HEK293T (cell line): Measurements from ENCODE around the gene CHST7.

Experiments
- CTCF ChIA-PET: fragments of 350-600 bp; formaldehyde crosslinking; extraction: SDS; loops from one replicate; lab custom pipeline; 2021; ENCODE audit warnings: antibody characterized with exemption, inconsistent platforms; lab: Yijun Ruan, JAX
- POLR2A ChIA-PET: fragments of 350-600 bp; formaldehyde crosslinking; extraction: SDS; loops from one replicate; lab custom pipeline; 2020; ENCODE audit warnings: antibody characterized with exemption, inconsistent platforms; lab: Yijun Ruan, JAX
- DNase-seq: peaks from one replicate; pipeline ENCODE4 v3.0.0; 2012; ENCODE audit warnings: mixed read lengths; ENCODE audit errors: extremely low spot score
- ARNT ChIP-seq: fragments of 450-650 bp; IDR thresholded peaks from 2 replicates; pipeline ENCODE4 v1.6.1; 2017; ENCODE audit warnings: mild to moderate bottlenecking
- BHLHE40 ChIP-seq: fragments of 450-650 bp; IDR thresholded peaks from 2 replicates; pipeline ENCODE4 v1.6.1; 2016; ENCODE audit warnings: mild to moderate bottlenecking, moderate library complexity, borderline replicate concordance
- CTBP1 ChIP-seq: fragments of 450-650 bp; IDR thresholded peaks from 2 replicates; pipeline ENCODE4 v1.6.1; 2016; ENCODE audit warnings: borderline replicate concordance
- ELF4 ChIP-seq: fragments of 450-650 bp; IDR thresholded peaks from 2 replicates; pipeline ENCODE4 v1.6.1; 2017; ENCODE audit warnings: antibody characterized with exemption
- FOXA1 ChIP-seq: fragments of 450-650 bp; IDR thresholded peaks from 2 replicates; pipeline ENCODE4 v1.6.1; 2016; ENCODE audit warnings: mild to moderate bottlenecking
- FOXK2 ChIP-seq: fragments of 450-650 bp; IDR thresholded peaks from 2 replicates; pipeline ENCODE4 v1.6.1; 2016; ENCODE audit warnings: mild to moderate bottlenecking
- FOXM1 ChIP-seq: fragments of 450-650 bp; IDR thresholded peaks from 2 replicates; pipeline ENCODE4 v1.6.1; 2017; ENCODE audit warnings: mild to moderate bottlenecking, borderline replicate concordance
- HDGF ChIP-seq: fragments of 450-650 bp; IDR thresholded peaks from 2 replicates; pipeline ENCODE4 v1.6.1; 2017; ENCODE audit warnings: antibody characterized with exemption, borderline replicate concordance
- L3MBTL2 ChIP-seq: fragments of 450-650 bp; conservative IDR thresholded peaks from 2 replicates; pipeline ENCODE4 v1.6.1; 2016; ENCODE audit warnings: mild to moderate bottlenecking
- LEF1 ChIP-seq: fragments of 450-650 bp; IDR thresholded peaks from 2 replicates; pipeline ENCODE4 v1.6.1; 2017; ENCODE audit warnings: mild to moderate bottlenecking, borderline replicate concordance
- NFRKB ChIP-seq: fragments of 450-650 bp; IDR thresholded peaks from 2 replicates; pipeline ENCODE4 v1.6.1; 2016; ENCODE audit warnings: mild to moderate bottlenecking, moderate library complexity
- SP1 ChIP-seq: fragments of 450-650 bp; IDR thresholded peaks from 2 replicates; pipeline ENCODE4 v1.6.1; 2017
- SUZ12 ChIP-seq: fragments of 450-650 bp; IDR thresholded peaks from 2 replicates; pipeline ENCODE4 v1.6.1; 2016; ENCODE audit warnings: mild to moderate bottlenecking
- TARDBP ChIP-seq: fragments of 450-650 bp; IDR thresholded peaks from 2 replicates; pipeline ENCODE4 v1.6.1; 2016
- ZNF384 ChIP-seq: fragments of 450-650 bp; IDR thresholded peaks from 2 replicates; pipeline ENCODE4 v1.6.1; 2016
- TF ChIP-seq, protein P1 (sequence below): fragments of 450-650 bp; IDR thresholded peaks from 2 replicates; pipeline ENCODE4 v1.6.1; 2016

The CHST7 gene

DNA sequence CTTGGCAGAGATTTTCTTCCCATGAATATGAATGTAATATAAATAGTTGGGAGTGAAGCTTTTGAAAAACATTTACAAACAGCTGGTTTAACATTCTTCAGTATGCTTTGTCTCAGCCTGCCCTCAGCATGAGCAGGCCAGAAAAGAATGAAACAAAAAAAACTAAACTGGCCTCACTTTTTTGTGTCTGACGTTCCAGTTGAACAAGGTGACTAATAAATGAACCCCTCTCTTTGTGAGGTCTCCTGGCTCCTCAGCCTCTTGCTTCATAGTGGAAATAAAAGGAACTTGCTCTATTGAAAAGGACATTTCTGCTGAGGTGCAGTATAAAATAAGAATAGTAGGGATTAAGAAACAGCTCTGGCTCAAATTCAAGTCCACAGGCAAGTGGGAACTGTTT, 9.4 kb downstream of the CHST7 start:
- no peak for DNase-seq
- TF ChIP-seq BHLHE40: no peak
- no peak for TF ChIP-seq HDGF
- POLR2A ChIA-PET: no interaction called here
- CTCF ChIA-PET: no interaction called here

DNA sequence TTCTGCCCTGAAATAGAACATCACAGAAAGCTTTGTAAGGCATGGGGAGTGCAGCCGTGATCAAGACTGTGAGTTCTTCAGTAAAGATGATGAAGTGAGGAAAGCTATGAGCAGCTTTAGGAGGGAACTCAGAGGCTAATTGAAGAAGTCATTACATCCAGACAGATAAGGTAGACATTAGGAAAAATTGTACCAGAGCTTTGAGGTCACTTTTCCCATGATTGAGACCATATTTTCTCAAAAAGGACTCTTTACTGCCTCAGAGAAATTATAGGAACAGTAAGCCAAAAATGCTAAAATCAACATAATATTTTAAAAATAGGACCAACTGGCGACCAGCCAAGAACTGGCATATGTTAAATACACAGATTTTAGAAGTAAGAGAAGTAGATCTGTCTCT, 11.2 kb downstream of the CHST7 start:
- ChIA-PET CTCF (interaction anchor here (0.7 kb wide), 1 partner anchor 12 kb away, joined by 6 read pairs; no protein-coding TSS in a partner anchor), POLR2A (interaction anchor here (1.1 kb wide), 1 partner anchor 545 kb away, joined by 3 read pairs; no protein-coding TSS in a partner anchor)
- TF ChIP-seq CTBP1 (no peak), ZNF384 (no peak), BHLHE40 (no peak), SUZ12 (no peak), HDGF (no peak)
- DNase-seq: no peak

DNA sequence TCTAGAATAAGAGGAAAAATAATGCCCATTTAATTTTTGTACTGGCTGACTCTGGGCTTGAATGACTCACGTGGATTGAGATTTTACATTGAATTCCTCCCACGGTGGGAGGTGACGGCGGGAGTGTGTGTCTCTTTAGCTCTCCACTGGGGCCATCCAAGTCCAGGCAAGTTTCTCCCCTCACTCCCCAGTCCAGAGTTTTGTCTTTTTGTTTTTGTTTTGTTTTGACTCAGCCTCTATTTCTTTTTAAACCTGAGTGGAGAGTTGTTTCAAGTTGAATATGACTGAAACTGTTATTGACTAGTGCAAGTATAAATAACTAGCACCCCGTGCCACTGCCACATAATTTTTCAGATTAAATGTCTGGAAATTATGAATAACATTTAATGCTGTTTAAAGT, 13.6 kb downstream of the CHST7 start:
- DNase-seq: no peak
- ChIA-PET CTCF (interaction anchor here (1.1 kb wide), 1 partner anchor 8 kb away, joined by 5 read pairs; no protein-coding TSS in a partner anchor), POLR2A (no interaction called here)
- no peak for TF ChIP-seq BHLHE40
- TF ChIP-seq CTBP1: no peak
- TF ChIP-seq ELF4: no peak
- no peak for TF ChIP-seq ARNT
- no peak for TF ChIP-seq ZNF384
- no peak for TF ChIP-seq TARDBP
- no peak for TF ChIP-seq L3MBTL2
- TF ChIP-seq FOXM1: no peak

DNA sequence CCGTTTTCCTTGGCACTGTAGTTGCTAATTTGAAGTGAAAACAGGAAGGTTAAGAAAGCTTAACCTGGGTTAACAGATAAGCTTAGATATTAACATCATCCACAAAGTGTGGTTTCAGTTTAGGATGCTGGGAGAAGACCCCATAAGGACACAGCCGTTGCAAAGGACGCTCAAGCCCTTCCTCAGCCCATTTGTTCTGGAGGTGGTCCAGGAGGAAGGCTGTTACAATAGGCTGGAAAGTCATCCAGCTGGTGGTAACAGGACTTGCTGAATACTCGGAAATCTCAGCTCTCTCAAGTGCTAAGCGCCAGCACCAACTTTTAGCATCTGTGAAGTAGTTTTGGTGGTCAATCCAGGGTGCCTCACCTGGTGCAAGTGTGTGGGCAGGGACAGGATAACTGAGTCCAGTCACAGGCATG, 14.2 kb downstream of the CHST7 start:
- CTCF ChIA-PET: interaction anchor here (1.1 kb wide), 1 partner anchor 9 kb away, joined by 5 read pairs; no protein-coding TSS in a partner anchor
- TF ChIP-seq FOXA1 (no peak), L3MBTL2 (no peak), FOXM1 (no peak), SP1 (no peak), SUZ12 (no peak), HDGF (no peak), ELF4 (no peak), FOXK2 (no peak), ZNF384 (no peak), BHLHE40 (no peak), LEF1 (no peak), ARNT (no peak), NFRKB (no peak), TARDBP (no peak), CTBP1 (no peak)
- TF ChIP-seq, protein P1, sequence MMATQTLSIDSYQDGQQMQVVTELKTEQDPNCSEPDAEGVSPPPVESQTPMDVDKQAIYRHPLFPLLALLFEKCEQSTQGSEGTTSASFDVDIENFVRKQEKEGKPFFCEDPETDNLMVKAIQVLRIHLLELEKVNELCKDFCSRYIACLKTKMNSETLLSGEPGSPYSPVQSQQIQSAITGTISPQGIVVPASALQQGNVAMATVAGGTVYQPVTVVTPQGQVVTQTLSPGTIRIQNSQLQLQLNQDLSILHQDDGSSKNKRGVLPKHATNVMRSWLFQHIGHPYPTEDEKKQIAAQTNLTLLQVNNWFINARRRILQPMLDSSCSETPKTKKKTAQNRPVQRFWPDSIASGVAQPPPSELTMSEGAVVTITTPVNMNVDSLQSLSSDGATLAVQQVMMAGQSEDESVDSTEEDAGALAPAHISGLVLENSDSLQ: no peak
- no peak for DNase-seq
- POLR2A ChIA-PET: no interaction called here

DNA sequence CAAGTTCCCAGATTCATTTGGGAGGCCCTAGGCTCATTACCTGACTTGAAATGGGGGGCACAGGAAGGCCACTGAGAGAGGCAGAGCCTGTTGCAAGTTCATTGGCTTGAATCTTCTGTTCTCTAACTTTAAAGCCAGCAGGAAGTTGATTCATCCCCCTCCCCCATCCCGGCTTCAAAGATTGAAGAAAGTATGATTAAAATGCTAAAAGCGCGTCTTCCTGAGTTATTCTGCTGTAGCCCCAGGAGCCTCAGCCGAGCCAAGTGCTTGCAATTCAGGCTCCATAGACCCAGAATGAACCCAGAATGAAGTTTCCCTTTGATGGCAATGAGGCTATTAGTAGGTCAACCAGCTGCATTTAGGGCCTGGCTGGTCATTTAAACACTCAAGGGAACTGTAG, 14.7 kb downstream of the CHST7 start:
- ChIA-PET POLR2A (no interaction called here), CTCF (interaction anchor here (1.1 kb wide), 1 partner anchor 9 kb away, joined by 5 read pairs; no protein-coding TSS in a partner anchor)
- DNase-seq: no peak
- TF ChIP-seq CTBP1: no peak
- TF ChIP-seq, protein P1: no peak
- TF ChIP-seq NFRKB: no peak
- no peak for TF ChIP-seq HDGF
- no peak for TF ChIP-seq ELF4
- TF ChIP-seq TARDBP: no peak
- no peak for TF ChIP-seq LEF1
- no peak for TF ChIP-seq FOXA1
- TF ChIP-seq SP1: no peak
- no peak for TF ChIP-seq FOXK2
- no peak for TF ChIP-seq ARNT

GRCh38 chrX:46589977-46590723, 16.6 kb downstream of the CHST7 start:
- TF ChIP-seq FOXM1: no peak
- TF ChIP-seq ARNT: no peak
- no peak for TF ChIP-seq TARDBP
- TF ChIP-seq LEF1: no peak
- TF ChIP-seq ELF4: no peak
- no peak for TF ChIP-seq FOXK2
- no peak for TF ChIP-seq HDGF
- no peak for TF ChIP-seq BHLHE40
- TF ChIP-seq CTBP1: no peak
- TF ChIP-seq, protein P1: no peak
- no peak for TF ChIP-seq ZNF384
- TF ChIP-seq SUZ12: no peak
- no peak for DNase-seq
- POLR2A ChIA-PET: no interaction called here
- CTCF ChIA-PET: no interaction called here

DNA sequence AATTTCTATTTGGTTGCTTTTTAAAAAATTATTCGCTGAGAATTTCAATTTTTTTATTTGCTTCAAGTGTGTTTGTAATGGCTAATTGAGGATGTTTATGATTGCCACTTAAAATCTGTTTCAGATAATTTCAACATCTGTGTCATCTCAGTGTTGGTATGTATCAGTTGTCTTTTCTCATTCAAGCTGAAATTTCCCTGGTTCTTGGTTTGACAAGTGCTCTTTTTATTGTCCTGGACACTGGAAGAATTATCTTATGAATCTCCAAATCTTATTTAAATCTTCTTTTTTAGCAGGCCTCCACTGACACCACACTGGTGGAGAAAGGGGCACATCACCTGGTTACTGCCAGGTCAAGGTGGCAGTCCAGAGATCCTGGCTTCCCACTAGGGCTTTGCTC, 21.5 kb downstream of the CHST7 start:
- DNase-seq: no peak
- ChIA-PET POLR2A (no interaction called here), CTCF (no interaction called here)
- TF ChIP-seq FOXK2 (no peak), FOXA1 (no peak), FOXM1 (no peak), SP1 (no peak), SUZ12 (no peak), ELF4 (no peak), HDGF (no peak), BHLHE40 (no peak), ZNF384 (no peak), TARDBP (no peak), L3MBTL2 (no peak), CTBP1 (no peak), NFRKB (no peak), ARNT (no peak), LEF1 (no peak)
- TF ChIP-seq, protein P1: no peak
